Measurements from ENCODE around the gene ERGIC2. TPM values are rescaled to one million over a fixed set of nuclear protein-coding genes. Genes with fewer than 3 reads are reported as not detected.

The ERGIC2 gene
- total RNA-seq, 1 donor from 2014 or later = 31.5 TPM

DNA sequence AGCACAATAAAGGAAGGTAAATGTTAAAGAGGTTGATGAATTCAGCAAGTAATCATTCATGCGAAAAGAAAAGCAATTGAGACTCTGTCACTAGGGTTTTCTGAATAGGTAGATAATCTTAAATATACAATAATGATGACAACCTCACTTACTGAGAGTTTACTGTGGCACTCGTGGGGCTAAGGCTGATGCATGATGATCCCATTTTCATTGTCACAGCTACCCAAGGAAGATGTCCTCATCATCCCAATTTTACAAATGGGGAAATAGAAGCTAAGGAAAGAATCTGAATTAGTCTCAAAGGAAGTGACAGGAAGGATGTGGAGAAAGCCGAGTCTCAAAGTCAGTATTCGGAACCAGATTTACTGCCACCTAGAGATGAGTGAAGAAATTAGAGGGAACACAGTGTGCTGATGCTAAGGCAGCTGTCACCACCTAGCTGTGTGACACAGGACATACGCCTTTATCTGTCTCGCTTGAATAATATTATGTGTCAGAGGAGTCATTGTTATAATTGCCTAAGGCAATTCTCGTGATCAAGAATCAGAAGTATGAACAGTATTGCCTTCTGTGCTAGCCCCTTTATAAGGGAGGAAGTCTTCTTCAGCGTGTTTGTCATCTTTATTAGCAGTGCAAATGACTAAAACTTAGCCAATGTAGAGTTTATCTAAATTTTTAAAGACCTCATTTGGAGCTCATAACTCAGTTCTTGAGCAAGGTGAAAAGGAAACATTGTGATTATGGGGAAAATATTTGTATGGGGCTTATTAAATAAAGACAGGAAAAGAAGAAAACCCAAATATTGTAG, 63.2 kb downstream of the ERGIC2 start:
- no peaks in the 10 kb centered on the region for H3K9me3 Mint-ChIP-seq (ENCODE audit: unreplicated experiment)
- no peak for DNase-seq
- no peak overlapping the region for H3K27ac Mint-ChIP-seq (ENCODE audit: unreplicated experiment)
- no peaks in the 10 kb centered on the region for H3K27me3 Mint-ChIP-seq (ENCODE audit: unreplicated experiment)
- TF ChIP-seq, protein P1, sequence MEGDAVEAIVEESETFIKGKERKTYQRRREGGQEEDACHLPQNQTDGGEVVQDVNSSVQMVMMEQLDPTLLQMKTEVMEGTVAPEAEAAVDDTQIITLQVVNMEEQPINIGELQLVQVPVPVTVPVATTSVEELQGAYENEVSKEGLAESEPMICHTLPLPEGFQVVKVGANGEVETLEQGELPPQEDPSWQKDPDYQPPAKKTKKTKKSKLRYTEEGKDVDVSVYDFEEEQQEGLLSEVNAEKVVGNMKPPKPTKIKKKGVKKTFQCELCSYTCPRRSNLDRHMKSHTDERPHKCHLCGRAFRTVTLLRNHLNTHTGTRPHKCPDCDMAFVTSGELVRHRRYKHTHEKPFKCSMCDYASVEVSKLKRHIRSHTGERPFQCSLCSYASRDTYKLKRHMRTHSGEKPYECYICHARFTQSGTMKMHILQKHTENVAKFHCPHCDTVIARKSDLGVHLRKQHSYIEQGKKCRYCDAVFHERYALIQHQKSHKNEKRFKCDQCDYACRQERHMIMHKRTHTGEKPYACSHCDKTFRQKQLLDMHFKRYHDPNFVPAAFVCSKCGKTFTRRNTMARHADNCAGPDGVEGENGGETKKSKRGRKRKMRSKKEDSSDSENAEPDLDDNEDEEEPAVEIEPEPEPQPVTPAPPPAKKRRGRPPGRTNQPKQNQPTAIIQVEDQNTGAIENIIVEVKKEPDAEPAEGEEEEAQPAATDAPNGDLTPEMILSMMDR (IDR thresholded peaks at IDR 0.05; ENCODE audit: partially characterized antibody, unreplicated experiment) = no peak
- no peak overlapping the region for H3K4me3 Mint-ChIP-seq (ENCODE audit: unreplicated experiment)
- H3K36me3 Mint-ChIP-seq (ENCODE audit: unreplicated experiment) = peaks cover 8% of the 10 kb centered on the region
- no peaks in the 10 kb centered on the region for H3K4me1 Mint-ChIP-seq (ENCODE audit: low read depth, unreplicated experiment)

DNA sequence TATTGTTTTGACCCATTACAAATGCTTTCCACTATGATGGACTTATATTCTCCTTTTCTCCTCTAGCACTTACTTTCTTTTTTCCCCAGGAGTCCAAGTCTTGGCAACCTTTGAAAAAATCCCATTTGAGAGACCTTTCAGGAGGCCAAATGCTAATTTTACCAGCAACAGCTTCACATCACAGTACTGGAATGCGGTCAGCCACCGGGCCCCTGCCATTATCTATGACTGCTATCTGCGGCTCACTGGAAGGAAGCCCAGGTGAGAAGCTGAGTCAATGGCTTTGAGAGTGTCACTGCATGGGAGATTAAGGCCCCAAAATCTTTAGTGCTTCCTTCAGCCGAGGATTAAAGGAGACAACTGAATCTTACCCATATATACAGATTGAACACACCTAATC, 64.2 kb downstream of the ERGIC2 start:
- no peaks in the 10 kb centered on the region for H3K4me1 Mint-ChIP-seq (ENCODE audit: low read depth, unreplicated experiment)
- H3K36me3 Mint-ChIP-seq (ENCODE audit: unreplicated experiment) = no peaks in the 10 kb centered on the region
- H3K27me3 Mint-ChIP-seq (ENCODE audit: unreplicated experiment) = no peaks in the 10 kb centered on the region
- no peaks in the 10 kb centered on the region for H3K9me3 Mint-ChIP-seq (ENCODE audit: unreplicated experiment)
- no peak for DNase-seq
- TF ChIP-seq, protein P1 (IDR thresholded peaks at IDR 0.05; ENCODE audit: partially characterized antibody, unreplicated experiment) = no peak
- no peak overlapping the region for H3K4me3 Mint-ChIP-seq (ENCODE audit: unreplicated experiment)
- no peak overlapping the region for H3K27ac Mint-ChIP-seq (ENCODE audit: unreplicated experiment)

DNA sequence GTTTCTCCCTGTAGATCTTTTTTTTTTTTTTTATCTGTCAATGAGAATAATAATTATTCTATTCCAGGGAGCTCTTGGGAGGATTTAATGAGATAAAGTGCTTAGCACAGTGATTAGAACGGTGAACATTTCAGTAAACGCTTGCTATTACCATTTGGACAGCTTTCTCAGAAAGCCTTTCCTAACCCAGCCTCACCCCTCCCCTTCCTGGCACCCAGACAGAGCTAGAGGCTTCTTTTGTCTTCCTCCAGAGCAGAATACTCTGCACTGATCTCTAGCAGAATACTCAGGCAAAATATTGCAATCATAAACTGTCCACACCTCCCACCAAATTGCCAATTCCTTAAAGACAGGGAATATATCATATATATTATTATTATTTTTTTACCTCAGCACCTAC, 66.6 kb downstream of the ERGIC2 start:
- TF ChIP-seq, protein P1 (IDR thresholded peaks at IDR 0.05; ENCODE audit: partially characterized antibody, unreplicated experiment) = no peak
- no peaks in the 10 kb centered on the region for H3K9me3 Mint-ChIP-seq (ENCODE audit: unreplicated experiment)
- H3K27me3 Mint-ChIP-seq (ENCODE audit: unreplicated experiment) = no peaks in the 10 kb centered on the region
- no peaks in the 10 kb centered on the region for H3K36me3 Mint-ChIP-seq (ENCODE audit: unreplicated experiment)
- no peaks in the 10 kb centered on the region for H3K4me1 Mint-ChIP-seq (ENCODE audit: low read depth, unreplicated experiment)
- no peak overlapping the region for H3K27ac Mint-ChIP-seq (ENCODE audit: unreplicated experiment)
- no peak overlapping the region for H3K4me3 Mint-ChIP-seq (ENCODE audit: unreplicated experiment)
- no peak for DNase-seq

DNA sequence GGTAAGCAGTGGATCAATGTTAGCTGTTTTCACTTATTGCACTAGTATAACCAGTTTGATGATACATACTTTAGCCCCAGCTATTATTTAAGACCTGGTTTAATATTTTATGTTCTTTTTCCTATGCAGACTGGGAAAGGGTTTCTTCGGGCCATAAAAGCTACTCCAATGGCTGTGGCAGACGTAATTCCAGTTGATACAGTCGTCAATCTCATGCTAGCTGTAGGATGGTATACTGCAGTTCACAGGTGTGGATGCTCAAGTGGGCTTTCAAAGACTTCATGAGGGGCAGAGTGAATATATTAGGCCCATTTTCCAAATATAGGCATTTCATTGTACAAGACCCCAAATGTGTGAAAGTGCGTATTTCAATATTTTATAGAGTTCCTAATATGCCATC, 70.1 kb downstream of the ERGIC2 start:
- H3K9me3 Mint-ChIP-seq (ENCODE audit: unreplicated experiment) = no peaks in the 10 kb centered on the region
- TF ChIP-seq, protein P1 (IDR thresholded peaks at IDR 0.05; ENCODE audit: partially characterized antibody, unreplicated experiment) = no peak
- DNase-seq = no peak
- H3K4me3 Mint-ChIP-seq (ENCODE audit: unreplicated experiment) = no peak overlapping the region
- no peaks in the 10 kb centered on the region for H3K27me3 Mint-ChIP-seq (ENCODE audit: unreplicated experiment)
- no peak overlapping the region for H3K27ac Mint-ChIP-seq (ENCODE audit: unreplicated experiment)
- no peaks in the 10 kb centered on the region for H3K36me3 Mint-ChIP-seq (ENCODE audit: unreplicated experiment)
- H3K4me1 Mint-ChIP-seq (ENCODE audit: low read depth, unreplicated experiment) = no peaks in the 10 kb centered on the region

DNA sequence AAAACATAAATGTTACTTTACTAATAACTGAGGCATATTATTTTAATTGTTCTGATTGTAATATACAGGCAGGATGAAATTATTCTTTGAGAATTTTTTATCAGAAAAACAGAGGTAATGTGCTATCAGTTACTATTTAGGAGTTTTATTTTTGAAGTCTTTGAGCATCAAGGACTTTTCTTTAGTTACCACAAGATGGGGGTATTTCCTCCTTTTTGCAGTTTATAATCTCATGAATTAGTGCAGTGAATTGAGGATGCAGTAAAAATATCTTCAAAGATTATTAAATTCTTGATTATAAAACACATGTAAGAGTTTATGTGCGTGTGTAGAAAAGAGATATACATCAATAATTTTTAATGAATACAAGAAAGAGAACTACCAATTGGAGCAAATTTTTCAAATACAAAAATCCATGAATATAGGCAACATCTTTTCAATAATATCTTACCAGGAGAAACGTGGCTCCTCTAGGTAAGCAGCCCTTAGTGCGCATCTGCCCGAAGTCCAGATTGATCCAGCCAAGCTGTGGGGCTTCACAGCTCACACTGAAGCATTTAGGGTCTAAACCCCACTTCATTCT, 71.6 kb downstream of the ERGIC2 start:
- TF ChIP-seq, protein P1 (IDR thresholded peaks at IDR 0.05; ENCODE audit: partially characterized antibody, unreplicated experiment) = no peak
- Mint-ChIP-seq H3K4me1 (ENCODE audit: low read depth, unreplicated experiment) (no peaks in the 10 kb centered on the region), H3K27ac (ENCODE audit: unreplicated experiment) (no peak overlapping the region), H3K27me3 (ENCODE audit: unreplicated experiment) (no peaks in the 10 kb centered on the region), H3K36me3 (ENCODE audit: unreplicated experiment) (no peaks in the 10 kb centered on the region), H3K9me3 (ENCODE audit: unreplicated experiment) (no peaks in the 10 kb centered on the region), H3K4me3 (ENCODE audit: unreplicated experiment) (no peak overlapping the region)
- no peak for DNase-seq
